GM21526 (cell line): Measurements from ENCODE around the gene MX1.

ENCODE experiments used
- ATAC-seq: cut with Tn5 transposase; IDR thresholded peaks from one replicate; pipeline ENCODE4 v1.9.1; 2021; ENCODE audit warnings: moderate library complexity; ENCODE audit not compliant: unreplicated experiment, low FRiP score

Gene MX1

GRCh38 chr21:41458559-41458958, 32.5 kb downstream of the MX1 start:
- ATAC-seq, result no peak

DNA sequence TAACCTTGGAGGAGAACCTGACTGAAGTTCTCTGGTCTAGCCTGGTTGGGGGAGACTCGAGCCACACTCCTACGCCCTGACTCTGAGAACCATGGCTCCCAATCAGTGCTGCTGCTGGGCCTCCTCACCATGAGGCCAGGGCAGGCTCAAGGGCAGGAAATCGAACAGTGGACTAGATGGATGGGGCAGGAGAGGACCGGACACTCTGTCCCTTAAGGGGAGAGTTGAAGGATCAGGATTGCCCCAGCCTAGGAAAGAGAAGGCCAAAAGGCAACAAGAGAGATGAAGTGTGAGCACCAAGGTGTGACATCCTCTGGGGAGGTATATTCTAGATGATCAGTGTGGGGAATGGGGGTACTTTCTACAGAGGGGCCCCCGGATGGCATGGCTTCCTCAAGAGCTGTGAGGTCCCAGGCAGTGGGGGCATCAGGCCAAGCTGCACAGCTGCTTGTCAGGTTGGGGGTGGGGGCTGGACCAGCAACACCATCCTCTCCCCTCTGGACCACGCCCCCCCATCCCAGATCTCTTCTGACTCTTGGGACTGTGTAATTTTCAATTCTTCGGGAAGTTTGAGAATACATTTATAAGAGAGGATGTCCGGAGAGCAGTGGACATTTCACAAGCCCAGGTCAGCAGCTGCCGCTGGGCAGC, 34.0 kb downstream of the MX1 start:
- ATAC-seq, result no peak

DNA sequence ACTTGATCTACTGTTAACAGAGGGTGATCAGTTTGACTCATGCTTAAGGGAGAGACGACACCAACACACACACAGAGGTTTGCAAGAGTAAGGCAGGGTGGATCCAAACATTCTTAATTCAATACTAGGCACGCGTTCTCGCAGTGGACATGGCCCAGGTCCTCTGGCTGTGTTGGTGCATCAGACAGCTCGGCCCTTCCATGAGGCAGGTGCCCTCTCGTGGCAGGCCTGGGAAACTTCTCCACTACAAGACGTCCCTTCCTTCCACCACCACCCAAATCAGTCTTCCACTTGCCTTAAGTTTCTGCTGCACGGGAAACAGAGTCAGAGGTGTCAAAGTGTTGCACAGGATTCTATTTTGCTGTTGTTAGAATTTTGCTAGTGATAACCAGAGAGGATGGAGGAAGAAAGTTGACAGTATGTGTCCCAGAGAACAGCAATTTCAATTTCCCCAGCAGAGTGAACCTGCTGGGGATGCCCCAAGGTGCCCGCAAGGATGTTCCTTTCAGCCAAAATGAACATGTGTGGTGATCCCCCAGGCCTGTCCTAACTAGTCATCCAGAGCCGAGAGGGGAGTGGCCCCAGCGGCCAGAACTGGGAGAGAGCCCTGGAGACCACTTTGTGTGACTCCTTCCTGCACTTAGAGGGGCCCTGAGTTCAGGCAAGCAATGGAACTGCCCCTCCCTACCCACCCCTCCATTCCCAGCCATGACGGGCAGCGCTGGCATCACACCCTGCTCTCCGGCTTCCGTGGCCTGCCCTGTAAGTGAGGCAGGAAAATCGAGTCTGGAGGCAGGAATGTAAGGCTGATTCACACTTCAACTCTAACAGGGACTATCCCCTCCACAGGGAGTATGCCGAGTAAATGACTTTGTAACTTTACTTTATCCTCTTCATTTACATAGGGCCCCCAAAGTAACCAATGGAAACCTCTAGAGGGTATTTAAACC, 34.8 kb downstream of the MX1 start:
- peak; percentile 59 for ATAC-seq

GRCh38 chr21:41465176-41465781, 39.2 kb downstream of the MX1 start:
- no peak for ATAC-seq

GRCh38 chr21:41466024-41466820, 40.2 kb downstream of the MX1 start:
- no peak for ATAC-seq

- ATAC-seq, result no peak
Measured at GRCh38 chr21:41470054-41470453, 44.0 kb downstream of the MX1 start.

- ATAC-seq, result no peak
Measured at GRCh38 chr21:41472753-41473548, 46.9 kb downstream of the MX1 start.

DNA sequence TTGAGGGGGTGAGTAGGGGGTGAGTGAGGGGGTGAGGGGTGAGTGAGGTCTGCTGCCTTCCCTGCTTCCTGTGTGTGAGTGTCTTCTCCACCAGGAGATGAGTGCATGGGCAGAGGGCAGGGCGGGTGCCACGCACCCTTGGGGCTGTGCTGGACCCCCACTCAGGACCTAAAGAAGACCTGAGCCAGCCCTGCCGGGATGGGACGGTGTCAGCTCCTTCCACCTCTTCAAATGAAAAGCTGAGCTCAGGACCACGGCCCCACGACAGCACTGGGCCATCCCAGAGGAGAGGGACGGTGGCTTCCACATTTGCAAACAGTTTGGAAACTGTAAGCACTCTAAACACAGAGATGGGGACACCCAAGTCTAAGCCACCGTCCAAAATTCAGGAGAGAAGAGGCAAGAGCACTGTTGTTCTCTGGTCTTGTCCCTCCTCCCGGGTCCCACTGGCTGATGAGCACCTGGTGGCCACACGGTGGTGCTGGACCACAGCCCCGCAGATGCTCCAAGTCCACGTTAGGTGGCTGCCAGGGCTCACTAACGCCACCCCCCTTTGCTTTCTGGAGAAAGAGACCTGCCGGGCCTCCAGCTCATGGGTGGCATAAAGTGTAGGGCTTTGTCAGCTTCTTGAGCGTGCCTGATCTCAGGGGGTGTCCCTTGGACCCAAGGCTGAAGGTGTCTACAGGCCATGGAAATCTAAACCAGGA, 49.8 kb downstream of the MX1 start:
- no peak for ATAC-seq

DNA sequence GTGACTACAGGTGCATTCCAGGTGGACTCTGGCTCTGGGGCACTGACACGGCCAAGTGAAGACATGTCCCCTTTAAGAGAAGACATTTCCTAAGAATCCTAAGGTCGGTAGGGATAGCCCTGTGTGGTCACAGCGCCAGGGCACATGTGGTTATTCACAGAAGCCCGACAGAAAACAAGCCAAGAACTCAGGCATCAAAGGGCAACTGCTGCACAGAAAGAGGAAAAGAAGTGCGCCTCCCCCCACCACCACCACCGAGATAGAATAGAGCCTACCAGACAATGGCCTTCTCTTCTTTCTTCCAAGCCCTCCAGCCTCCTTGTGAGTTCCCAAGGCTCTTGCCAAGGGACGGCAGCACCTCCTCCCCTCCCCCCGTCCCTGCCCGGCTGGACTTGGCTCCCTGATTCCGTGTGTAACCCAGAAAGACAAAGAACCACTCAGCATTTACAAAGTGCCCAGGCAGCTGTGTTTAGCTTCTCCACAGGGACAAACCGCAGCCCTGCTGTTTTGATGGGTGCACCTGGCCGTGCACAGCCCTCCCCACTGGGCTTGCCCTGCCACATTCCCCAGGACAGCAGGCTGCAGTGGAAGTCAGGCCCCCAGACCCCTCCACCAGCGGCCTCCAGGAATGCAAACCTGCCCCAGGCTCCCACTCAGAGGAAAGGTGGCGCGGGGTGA, 51.7 kb downstream of the MX1 start:
- ATAC-seq, result no peak

DNA sequence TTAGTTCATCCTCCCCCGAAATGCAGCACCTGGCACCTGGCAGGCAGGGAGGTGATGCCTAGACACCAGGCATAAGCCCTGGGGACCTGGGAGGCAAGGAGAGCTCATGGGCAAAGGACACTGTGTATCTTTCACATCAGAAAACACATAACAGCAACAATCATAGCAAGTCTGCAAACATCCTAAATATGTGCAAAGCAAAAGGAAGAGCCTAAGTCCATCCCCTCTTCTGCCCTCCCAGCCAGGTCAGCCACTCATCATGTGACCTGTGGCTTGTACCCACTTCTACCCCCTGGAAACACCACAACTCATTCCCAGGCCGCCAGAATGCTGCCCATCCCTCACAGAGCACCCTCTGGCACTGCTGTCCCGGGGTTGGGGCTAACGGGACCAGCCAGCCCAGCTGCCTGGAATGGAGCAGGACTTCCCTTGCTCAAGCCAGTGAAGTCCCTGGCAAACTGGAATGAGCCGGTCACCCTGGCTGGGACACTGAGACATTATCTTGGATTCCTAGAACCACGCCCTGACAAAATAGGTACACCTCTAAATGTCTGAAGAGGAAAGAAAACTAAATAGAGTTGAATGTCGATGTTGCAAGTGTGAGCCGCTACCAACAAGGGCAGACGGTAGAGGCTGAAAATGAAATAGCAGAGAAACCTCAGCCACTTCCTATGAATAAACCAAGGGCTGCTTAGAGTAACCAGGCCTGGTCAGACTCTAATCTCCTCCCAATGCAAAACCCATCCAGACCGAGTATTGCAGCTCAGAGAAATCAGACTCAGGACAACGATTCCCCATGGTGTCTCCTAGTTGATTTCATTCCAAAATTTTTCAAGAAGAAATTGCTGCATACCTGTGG, 52.5 kb downstream of the MX1 start:
- ATAC-seq, result no peak

DNA sequence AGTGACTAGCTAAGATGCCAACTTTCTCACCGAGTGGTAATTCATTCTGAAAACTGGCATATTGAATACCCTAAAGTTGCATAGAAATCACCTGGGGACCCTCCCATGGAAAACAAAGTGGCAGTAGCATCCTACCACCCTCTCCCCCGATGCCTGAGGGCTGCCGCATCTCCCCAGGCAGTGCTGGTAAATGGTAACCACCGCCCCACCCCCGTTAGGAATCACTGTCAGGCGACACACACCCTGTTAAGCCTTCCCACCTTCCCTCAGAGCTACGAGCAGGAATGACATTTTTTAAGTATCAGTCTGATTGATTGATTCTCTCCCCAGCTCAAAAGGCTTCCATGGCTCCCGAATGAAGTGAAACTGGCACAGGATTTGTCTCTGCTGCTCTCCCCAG, 53.6 kb downstream of the MX1 start:
- no peak for ATAC-seq

- no peak for ATAC-seq
Measured at GRCh38 chr21:41480086-41480690, 54.1 kb downstream of the MX1 start.

GRCh38 chr21:41481191-41481590, 55.2 kb downstream of the MX1 start:
- ATAC-seq, result no peak

GRCh38 chr21:41482301-41482700, 56.3 kb downstream of the MX1 start:
- no peak for ATAC-seq

DNA sequence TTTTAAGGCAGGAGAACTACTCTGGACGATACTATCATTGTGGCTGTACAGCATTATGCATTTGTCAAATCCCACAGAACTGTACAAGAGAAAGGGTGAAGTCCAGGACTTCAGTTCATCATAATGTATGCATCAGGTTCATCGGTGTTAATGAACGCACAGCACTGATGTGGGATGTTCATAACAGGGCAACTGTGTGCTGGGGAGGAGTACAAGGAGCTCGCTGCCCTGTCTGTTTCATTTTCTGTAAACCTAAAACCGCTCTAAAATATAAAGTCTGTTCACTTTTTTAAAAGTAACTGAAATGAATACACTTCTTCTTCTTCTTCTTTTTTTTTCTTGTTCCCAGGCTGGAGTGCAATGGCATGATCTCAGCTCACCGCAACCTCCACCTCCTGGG, 56.9 kb downstream of the MX1 start:
- ATAC-seq, result no peak

DNA sequence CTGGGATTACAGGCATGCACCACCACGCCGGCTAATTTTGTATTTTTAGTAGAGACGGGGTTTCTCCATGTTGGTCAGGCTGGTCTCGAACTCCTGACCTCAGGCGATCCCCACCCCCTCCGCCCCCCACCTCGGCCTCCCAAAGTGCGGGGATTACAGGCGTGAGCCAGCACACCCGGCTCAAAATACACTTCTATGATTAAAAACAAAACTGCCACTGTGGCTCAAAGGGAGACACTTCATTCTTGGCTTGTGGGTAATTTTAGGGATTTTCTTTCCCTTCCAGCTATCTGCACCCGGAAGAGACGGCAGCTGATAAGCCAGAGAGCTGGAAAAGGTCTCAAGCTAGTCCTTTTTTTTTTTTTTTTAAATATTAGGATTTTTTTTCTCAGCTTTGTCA, 57.4 kb downstream of the MX1 start:
- no peak for ATAC-seq

DNA sequence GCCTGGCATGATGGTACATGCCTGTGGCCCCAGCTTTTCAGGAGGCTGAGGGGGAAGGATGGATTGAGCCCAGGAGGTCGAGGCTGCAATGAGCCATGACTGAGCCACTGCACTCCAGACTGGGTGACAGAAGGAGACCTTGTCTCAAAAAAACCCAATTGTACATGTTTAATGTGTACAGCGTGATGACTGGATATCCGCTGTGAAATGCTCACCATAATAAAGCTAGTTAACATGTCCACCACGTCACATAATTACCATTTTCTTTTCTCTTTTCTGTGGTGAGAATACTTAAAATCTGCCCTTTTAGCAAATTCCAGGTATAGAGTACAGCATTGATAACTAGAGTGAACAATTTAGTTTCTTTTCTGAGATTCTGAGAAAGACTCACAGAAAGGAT, 57.9 kb downstream of the MX1 start:
- ATAC-seq, result no peak
